GM18861 (cell line): ENCODE measurements around the gene RAB11FIP3.
"Not testable (repeated sequence)": the region's sequence is repeated elsewhere in the genome, so short reads cannot be mapped to it uniquely, and the experiment has no call there.

Experiments used
- ATAC-seq: cut with Tn5 transposase; IDR thresholded peaks from one replicate; pipeline ENCODE4 v1.9.1; 2021; ENCODE audit not compliant: unreplicated experiment

The RAB11FIP3 gene, protein sequence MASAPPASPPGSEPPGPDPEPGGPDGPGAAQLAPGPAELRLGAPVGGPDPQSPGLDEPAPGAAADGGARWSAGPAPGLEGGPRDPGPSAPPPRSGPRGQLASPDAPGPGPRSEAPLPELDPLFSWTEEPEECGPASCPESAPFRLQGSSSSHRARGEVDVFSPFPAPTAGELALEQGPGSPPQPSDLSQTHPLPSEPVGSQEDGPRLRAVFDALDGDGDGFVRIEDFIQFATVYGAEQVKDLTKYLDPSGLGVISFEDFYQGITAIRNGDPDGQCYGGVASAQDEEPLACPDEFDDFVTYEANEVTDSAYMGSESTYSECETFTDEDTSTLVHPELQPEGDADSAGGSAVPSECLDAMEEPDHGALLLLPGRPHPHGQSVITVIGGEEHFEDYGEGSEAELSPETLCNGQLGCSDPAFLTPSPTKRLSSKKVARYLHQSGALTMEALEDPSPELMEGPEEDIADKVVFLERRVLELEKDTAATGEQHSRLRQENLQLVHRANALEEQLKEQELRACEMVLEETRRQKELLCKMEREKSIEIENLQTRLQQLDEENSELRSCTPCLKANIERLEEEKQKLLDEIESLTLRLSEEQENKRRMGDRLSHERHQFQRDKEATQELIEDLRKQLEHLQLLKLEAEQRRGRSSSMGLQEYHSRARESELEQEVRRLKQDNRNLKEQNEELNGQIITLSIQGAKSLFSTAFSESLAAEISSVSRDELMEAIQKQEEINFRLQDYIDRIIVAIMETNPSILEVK

DNA sequence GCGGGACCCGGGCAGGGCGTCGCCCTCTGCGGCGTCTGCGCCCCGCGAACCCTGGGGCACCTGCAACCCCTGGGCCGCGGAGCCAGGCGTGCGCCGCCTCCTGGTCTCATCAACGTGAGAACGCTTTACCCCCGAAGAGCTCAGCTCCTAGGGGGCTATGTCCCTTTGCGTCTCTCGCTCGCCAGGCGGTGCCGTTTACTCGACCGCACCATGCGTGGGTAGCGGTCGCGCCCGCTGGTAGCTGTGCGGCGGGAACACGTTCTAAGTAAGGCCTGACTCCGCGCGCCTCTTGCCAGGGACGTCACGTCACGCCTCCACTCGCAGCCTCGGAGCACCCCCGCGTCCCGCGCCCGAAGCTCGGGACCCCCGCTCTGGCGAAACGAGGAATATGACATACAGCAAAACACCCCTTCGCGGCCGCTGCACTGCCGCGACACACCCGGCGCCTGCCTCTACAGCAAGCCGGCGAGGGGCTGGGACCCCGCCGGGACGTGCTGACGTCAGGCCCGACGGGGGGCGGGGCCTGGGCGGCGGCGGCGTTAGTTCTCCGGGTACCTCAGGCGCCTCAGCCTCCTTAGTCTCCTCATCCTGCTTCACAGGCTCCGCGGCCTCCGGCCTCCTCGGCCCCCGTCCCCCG is at the start of gene RAB11FIP3:
RAB11FIP3 (plus strand) TSS at position 568 of the 637 bp plus-strand sequence. CDS start 358 bp downstream, outside the sequence.
- ATAC-seq: peak; percentile 80

- ATAC-seq: no peak
These were observed 49.3 kb upstream of the RAB11FIP3 start for GRCh38 chr16:375927-376816.

GRCh38 chr16:376817-377418 is 48.5 kb upstream of the RAB11FIP3 start:
- no peak for ATAC-seq

GRCh38 chr16:377419-377951 is 48.0 kb upstream of the RAB11FIP3 start:
- ATAC-seq: no peak

GRCh38 chr16:378113-378820 is 47.2 kb upstream of the RAB11FIP3 start:
- not testable (repeated sequence) for ATAC-seq

DNA sequence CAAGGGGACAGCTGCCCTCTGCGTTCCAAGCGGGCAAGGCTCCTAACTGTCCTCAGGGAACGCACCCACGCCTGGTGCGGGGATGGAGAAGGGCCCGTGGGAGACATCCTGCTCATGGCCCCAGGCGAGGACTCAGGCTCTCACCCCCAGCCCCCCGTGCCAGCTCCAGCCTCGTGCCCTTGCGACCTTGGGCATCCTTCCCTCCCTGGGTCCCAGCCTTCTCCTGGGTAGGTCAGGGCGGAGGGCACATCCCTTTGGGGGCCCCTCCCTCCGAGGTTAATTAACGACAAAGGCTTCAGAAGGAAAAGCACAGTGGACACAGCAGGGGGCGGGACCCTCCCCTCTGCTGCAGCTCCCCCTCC is 46.6 kb upstream of the RAB11FIP3 start:
- no peak for ATAC-seq

GRCh38 chr16:379183-379960 is 46.1 kb upstream of the RAB11FIP3 start:
- ATAC-seq: no peak

DNA sequence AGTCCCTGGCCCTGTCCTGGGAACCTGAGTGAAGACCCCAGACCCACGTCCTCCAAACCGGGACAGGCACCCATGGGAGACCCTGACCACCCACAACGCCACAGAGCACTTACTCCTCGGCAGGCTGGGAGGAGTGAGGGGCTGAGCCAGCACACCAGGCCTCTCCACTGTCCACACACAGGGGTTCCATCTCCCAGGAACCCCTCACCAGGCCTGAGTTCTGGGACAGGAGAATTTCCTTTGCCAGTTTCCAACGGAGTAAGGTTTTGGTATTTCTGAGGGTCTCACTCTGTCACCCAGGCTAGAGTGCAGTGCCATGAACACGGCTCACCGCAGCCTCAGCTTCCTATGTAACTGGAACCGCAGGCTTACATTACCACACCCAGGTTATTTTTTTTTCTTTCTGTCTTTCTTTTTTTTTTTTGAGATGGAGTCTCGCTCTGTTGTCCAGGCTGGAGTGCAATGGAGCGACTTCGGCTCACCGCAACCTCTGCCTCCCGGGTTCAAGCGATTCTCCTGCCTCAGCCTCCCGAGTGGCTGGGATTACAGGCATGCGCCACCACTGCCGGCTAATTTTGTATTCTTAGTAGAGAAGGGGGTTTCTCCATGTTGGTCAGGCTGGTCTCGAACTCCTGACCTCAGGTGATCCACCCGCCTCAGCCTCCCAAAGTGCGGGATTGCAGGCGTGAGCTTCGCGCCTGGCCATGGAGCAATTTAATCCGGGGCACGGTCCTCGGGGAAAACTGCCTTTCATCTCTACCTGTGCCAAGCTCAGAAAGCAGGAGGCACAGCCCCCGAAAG is 45.3 kb upstream of the RAB11FIP3 start:
- no peak for ATAC-seq

GRCh38 chr16:380762-381011 is 44.8 kb upstream of the RAB11FIP3 start:
- no peak for ATAC-seq

GRCh38 chr16:381012-381788 is 44.2 kb upstream of the RAB11FIP3 start:
- no peak for ATAC-seq

DNA sequence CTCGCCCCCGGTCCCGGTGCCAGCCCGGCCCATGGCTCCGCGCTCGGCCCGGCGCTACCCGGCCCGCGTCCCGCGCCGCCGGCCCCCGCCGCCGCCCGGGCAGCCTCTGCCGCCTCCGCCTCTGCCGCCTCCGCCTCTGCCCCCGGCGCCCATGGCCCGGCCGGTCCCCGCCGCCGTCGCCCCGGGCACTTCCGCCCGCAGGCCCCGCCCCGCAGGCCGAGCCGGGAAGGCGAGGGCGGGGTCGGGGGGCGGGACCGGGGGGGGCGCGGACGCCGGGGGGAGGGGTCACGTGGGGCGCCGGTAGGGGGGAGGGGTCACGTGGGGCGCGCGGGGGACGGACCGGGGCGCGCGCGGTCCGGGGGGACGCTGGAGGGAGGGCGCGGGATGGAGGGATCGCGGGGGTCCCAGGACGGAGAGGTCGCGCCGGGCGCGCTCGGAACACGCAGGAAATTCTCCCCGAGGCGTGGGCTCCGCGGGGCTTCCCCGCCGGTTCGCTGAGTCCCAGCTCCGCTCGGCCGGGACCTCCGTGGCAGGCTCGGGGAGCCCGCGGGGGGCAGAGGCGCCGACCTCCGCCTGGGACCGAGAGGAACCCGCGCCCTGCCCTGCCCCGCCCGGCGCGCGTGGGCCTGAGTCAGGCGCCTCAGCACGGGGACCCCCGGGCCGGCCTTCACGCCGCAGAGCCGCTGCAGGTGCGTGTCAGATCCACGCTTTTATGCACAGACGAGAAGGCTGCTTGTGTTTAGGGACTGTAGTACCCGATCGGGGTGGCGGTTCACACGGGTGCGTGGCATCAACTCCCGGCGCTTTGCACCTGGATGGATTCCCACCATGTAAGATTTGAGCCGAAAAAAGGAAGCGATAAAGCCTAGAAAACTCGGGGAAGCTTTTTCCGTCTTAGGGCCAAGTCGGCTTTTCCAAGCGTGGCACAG is 43.4 kb upstream of the RAB11FIP3 start, which contains the start of gene PGAP6:
PGAP6 (minus strand) TSS at position 190 of the 929 bp plus-strand sequence; CDS start at position 33, 157 bp downstream.
- ATAC-seq: no peak

DNA sequence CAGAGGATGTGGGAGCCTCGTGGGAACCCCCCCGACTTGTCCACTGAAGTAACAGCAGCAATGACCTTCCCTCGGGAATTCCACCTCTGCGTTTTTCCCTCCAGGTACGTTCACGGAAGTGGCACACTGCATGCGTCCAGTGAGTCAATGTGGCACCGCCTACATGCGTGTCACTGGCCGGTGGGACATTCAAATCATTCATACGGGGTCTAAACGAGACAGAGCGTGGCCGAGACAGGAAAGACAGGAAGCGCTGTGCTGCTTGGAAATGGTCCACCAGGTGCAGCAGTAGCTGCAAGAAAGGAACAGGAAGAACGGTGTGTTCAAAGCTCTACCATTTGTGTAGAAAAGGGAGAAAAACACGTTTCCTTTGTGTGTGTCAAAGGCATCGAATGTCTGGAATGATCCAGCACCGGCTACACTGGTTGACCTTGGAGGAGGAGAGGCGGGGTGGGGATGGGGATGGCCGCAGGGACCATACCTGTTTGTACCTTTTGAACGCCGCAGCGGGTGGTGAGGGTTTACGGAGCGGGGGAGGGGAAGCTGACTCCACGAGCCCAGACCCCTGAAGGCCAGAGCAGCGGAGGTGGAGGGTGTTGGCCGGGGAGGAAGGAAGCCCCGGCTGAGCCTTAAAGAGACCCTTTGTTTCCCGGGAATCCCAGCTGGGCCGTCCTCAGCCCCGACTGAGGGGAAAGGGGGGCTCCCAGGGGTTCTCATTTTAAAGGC is 42.0 kb upstream of the RAB11FIP3 start:
- no peak for ATAC-seq

DNA sequence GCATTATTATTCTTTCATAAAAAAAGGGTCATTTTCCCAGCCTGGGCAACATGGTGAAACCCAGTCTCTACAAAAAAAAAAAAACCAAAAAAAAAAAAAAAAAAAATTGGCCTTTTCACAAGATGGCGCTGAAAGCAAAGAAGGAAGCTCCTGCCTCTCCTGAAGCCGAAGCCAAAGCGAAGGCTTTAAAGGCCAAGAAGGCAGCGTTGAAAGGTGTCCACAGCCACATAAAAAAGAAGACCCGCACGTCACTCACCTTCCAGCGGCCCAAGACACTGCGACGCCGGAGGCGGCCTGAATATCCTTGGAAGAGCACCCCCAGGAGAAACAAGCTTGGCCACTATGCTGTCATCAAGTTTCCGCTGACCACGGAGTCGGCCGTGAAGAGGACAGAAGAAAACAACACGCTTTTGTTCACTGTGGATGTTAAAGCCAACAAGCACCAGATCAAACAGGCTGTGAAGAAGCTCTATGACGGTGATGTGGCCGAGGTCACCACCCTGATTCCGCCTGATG is 38.8 kb upstream of the RAB11FIP3 start:
- no peak for ATAC-seq

DNA sequence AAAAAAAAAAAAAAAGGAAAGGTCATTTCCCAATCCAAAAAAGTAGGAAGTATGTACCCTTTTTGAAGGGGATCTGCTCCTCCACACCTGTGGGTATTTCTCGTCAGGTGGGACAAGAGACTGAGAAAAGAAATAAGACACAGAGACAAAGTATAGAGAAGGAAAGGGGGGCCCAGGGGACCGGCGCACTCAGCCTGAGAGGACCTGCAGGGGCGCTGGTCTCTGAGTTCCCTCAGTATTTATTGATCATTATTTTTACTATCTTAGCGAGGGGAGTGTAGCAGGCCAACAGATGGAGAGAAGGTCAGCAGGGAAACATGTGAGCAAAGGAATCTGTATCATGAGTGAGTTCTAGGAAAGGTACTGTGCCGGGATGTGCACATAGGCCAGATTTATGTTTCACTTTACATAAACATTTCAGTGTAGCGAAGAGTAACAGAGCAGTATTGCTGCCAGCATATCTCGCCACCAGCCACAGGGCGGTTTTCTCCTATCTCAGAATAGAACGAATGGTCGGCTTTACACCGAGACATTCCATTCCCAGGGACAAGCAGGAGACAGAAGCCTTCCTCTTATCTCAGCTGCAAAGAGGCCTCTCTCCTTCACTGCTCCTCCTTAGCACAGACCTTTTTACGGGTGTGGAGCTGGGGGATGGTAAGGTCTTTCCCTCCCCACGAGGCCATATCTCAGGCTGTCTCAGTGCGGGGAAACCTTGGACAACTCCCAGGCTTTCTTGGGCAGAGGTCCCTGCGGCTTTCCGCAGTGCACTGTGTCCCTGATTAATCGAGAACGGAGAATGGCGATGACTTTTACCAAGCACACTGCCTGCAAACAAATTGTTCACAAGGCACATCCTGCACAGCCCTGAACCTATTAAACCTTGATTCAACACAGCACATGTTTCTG is 37.4 kb upstream of the RAB11FIP3 start:
- not testable (repeated sequence) for ATAC-seq
